BJ (cell line): Measurements from ENCODE around the gene ADH7. TPM values are rescaled to one million over a fixed set of nuclear protein-coding genes. Genes with fewer than 3 reads are reported as not detected.

ENCODE experiments used
- CTCF ChIA-PET: fragments of 350-600 bp; formaldehyde crosslinking; extraction: SDS; loops from one replicate; lab custom pipeline; 2021; ENCODE audit warnings: antibody characterized with exemption, inconsistent platforms; lab: Yijun Ruan, JAX
- POLR2A ChIA-PET: fragments of 300-600 bp; sonication (Branson Sonifier 250); formaldehyde crosslinking; extraction: SDS; loops from one replicate; lab custom pipeline; 2021; ENCODE audit warnings: antibody characterized with exemption; lab: Charles Lee
- DNase-seq: peaks from one replicate; pipeline ENCODE4 v3.0.0-alpha.2; 2011; ENCODE audit warnings: low read depth
- H3K27me3 ChIP-seq: 2 replicates; pipeline ENCODE4 v1.6.0; 2011; ENCODE audit warnings: low read length; ENCODE audit not compliant: control insufficient read depth, insufficient read depth
- H3K36me3 ChIP-seq: 2 replicates; pipeline ENCODE4 v1.5.1; 2011; ENCODE audit warnings: low read length; ENCODE audit not compliant: control insufficient read depth, insufficient read depth
- H3K4me3 ChIP-seq: 2 replicates; pipeline ENCODE4 v1.5.1; 2011; ENCODE audit warnings: low read depth, mild to moderate bottlenecking, control low read depth, low read length
- CTCF ChIP-seq: IDR thresholded peaks from 2 replicates; pipeline ENCODE4 v1.5.1; 2011; ENCODE audit warnings: low read depth, mild to moderate bottlenecking, control low read depth, inconsistent platforms, low read length, moderate library complexity; ENCODE audit not compliant: insufficient read depth
- polyA plus RNA-seq: library from polyadenylated mRNA; depleted of rRNA; stranded (reverse); fragments of >200 nt; gene quantifications from 2 replicates; pipeline ENCODE4 v1.2.3, GENCODE V29; 2011

The ADH7 gene
- polyA plus RNA-seq, 1 experiment: not detected

- CTCF ChIA-PET: interaction anchor here (1.0 to 4.5 kb wide), 3 partner anchors 53 to 307 kb away, joined by 3 to 22 read pairs (median 6); no protein-coding TSS in a partner anchor
- H3K4me3 ChIP-seq: no peak overlapping the region
- POLR2A ChIA-PET: no interaction called here
- no peaks in the 10 kb centered on the region for H3K27me3 ChIP-seq
- no peak for TF ChIP-seq CTCF
- no peaks in the 10 kb centered on the region for H3K36me3 ChIP-seq
- DNase-seq: no peak
Measured at GRCh38 chr4:99411041-99411440, 24.1 kb downstream of the ADH7 start.

- H3K27me3 ChIP-seq: no peaks in the 10 kb centered on the region
- no peaks in the 10 kb centered on the region for H3K36me3 ChIP-seq
- TF ChIP-seq CTCF: no peak
- no peak overlapping the region for H3K4me3 ChIP-seq
- CTCF ChIA-PET: interaction anchor here (1.0 to 4.5 kb wide), 3 partner anchors 53 to 306 kb away, joined by 3 to 22 read pairs (median 3); no protein-coding TSS in a partner anchor
- DNase-seq: no peak
- POLR2A ChIA-PET: no interaction called here
Measured at GRCh38 chr4:99410075-99410474, 25.1 kb downstream of the ADH7 start.

- Histone ChIP-seq H3K4me3 (no peak overlapping the region), H3K36me3 (no peaks in the 10 kb centered on the region), H3K27me3 (no peaks in the 10 kb centered on the region)
- no peak for DNase-seq
- ChIA-PET CTCF (interaction anchor here (0.9 to 4.5 kb wide), 2 partner anchors 55 kb away, joined by 5 to 22 read pairs; no protein-coding TSS in a partner anchor), POLR2A (no interaction called here)
- TF ChIP-seq CTCF: no peak
Measured at GRCh38 chr4:99408346-99408745, 26.8 kb downstream of the ADH7 start.

GRCh38 chr4:99405433-99406115 lies 29.6 kb downstream of the ADH7 start:
- POLR2A ChIA-PET: interaction anchor here (1.0 kb wide), 1 partner anchor 304 kb away, joined by 3 read pairs; no protein-coding TSS in a partner anchor
- no peak for DNase-seq
- TF ChIP-seq CTCF: peak; percentile 90

GRCh38 chr4:99404595-99405287 lies 30.4 kb downstream of the ADH7 start:
- ChIA-PET CTCF (interaction anchor here (0.6 to 6.6 kb wide), 25 partner anchors 11 to 473 kb away, joined by 3 to 54 read pairs (median 4); partner anchors contain the start of gene METAP1), POLR2A (interaction anchor here (1.0 kb wide), 1 partner anchor 304 kb away, joined by 3 read pairs; no protein-coding TSS in a partner anchor)

More at GRCh38 chr4:99405433-99406115, 29.6 kb downstream of the ADH7 start:
- Histone ChIP-seq H3K36me3 (no peaks in the 10 kb centered on the region), H3K27me3 (no peaks in the 10 kb centered on the region), H3K4me3 (no peak overlapping the region)
- CTCF ChIA-PET: interaction anchor here (0.8 to 6.6 kb wide), 20 partner anchors 10 to 332 kb away, joined by 3 to 54 read pairs (median 4); no protein-coding TSS in a partner anchor

More at GRCh38 chr4:99404595-99405287, 30.4 kb downstream of the ADH7 start:
- Histone ChIP-seq H3K4me3 (no peak overlapping the region), H3K36me3 (no peaks in the 10 kb centered on the region), H3K27me3 (no peaks in the 10 kb centered on the region)
- TF ChIP-seq CTCF: no peak
- DNase-seq: peak; percentile 70
